Cortex of kidney (tissue), 1 donor: ENCODE measurements around the gene RAVER1.
"Not testable (repeated sequence)": the region's sequence is repeated elsewhere in the genome, so short reads cannot be mapped to it uniquely, and the experiment has no call there.

ENCODE experiments used
- DNase-seq: peaks from one replicate; lab custom pipeline; 2025; lab: John Stamatoyannopoulos, UW

The RAVER1 gene

GRCh38 chr19:10291554-10292205 lies 41.6 kb downstream of the RAVER1 start:
- DNase-seq, result no peak

GRCh38 chr19:10290876-10291553 lies 42.3 kb downstream of the RAVER1 start:
- DNase-seq, result no peak

GRCh38 chr19:10290357-10290875 lies 42.9 kb downstream of the RAVER1 start:
- no peak for DNase-seq

GRCh38 chr19:10289836-10290356 lies 43.4 kb downstream of the RAVER1 start, which contains the start of gene ICAM5:
Gene ICAM5 (plus strand): TSS chr19:10289952. CDS start chr19:10290044, 92 bp downstream.
- DNase-seq, result no peak

DNA sequence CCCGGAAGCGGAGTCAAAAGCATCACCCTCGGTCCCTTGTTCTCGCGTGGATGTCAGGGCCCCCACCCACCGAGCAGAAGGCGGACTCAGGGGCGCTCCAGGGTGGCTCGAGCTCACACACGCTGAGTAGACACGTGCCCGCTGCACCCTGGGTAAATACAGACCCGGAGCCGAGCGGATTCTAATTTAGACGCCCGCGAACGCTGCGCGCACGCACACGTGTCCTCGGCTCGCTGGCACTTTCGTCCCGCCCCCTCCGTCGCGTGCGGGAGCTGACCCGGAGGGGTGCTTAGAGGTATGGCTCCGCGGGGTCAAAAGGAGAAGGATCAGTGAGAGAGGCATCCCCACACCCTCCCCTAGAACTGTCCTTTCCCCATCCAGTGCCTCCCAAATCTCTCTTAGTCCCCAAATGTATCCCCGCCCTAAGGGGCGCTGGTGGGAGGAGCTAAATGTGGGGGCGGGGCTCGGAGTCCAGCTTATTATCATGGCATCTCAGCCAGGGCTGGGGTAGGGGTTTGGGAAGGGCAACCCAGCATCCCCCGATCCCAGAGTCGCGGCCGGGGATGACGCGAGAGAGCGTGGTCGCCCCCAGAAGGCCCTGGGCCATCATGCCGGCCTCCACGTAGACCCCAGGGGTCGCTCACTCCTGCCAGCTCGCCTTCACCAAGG lies 44.0 kb downstream of the RAVER1 start:
- DNase-seq, result no peak

DNA sequence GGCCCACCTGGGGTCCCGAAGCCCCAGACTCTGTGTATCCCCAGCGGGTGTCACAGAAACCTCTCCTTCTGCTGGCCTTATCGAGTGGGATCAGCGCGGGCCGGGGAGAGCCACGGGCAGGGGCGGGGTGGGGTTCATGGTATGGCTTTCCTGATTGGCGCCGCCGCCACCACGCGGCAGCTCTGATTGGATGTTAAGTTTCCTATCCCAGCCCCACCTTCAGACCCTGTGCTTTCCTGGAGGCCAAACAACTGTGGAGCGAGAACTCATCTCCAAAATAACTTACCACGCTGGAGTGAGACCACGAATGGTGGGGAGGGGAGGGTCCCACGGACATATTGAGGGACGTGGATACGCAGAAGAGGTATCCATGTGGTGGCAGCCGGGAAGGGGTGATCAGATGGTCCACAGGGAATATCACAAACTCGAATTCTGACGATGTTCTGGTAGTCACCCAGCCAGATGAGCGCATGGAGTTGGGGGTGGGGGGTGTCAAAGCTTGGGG lies 44.6 kb downstream of the RAVER1 start:
- DNase-seq, result no peak

GRCh38 chr19:10286803-10287737 lies 46.3 kb downstream of the RAVER1 start, which contains the start of gene ICAM4:
Gene ICAM4 (plus strand): TSS chr19:10286955. CDS start chr19:10287013, 58 bp downstream.
- DNase-seq, result no peak

DNA sequence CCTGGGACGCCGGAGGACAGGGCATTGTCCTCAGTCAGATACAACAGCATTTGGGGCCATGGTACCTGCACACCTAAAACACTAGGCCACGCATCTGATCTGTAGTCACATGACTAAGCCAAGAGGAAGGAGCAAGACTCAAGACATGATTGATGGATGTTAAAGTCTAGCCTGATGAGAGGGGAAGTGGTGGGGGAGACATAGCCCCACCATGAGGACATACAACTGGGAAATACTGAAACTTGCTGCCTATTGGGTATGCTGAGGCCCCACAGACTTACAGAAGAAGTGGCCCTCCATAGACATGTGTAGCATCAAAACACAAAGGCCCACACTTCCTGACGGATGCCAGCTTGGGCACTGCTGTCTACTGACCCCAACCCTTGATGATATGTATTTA lies 47.9 kb downstream of the RAVER1 start:
- DNase-seq, result no peak

DNA sequence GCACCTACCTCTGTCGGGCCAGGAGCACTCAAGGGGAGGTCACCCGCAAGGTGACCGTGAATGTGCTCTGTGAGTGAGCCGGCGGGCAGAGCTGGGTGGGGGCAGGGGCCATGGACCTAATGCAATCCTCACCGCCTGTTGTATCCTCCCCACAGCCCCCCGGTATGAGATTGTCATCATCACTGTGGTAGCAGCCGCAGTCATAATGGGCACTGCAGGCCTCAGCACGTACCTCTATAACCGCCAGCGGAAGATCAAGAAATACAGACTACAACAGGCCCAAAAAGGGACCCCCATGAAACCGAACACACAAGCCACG lies 48.4 kb downstream of the RAVER1 start:
- DNase-seq, result no peak

GRCh38 chr19:10284065-10284959 lies 49.0 kb downstream of the RAVER1 start:
- DNase-seq, result no peak

- no peak for DNase-seq
These were observed 49.8 kb downstream of the RAVER1 start for GRCh38 chr19:10283301-10284064.

DNA sequence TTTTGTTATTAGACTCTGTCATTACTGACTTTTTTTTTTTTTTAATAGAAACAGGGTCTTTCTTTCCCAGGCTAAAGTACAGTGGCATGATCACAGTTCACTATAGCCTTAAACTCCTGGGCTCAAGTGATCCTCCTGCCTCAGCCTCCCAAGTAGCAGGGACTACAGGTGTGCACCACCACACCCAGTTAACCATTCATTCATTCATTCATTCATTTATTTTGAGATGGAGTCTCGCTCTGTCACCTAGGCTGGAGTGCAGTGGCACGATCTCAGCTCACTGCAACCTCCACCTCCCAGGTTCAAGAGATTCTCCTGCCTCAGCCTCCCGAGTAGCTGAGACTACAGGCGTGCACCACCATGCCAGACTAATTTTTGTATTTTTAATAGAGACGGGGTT lies 51.3 kb downstream of the RAVER1 start:
- DNase-seq, result not testable (repeated sequence)

DNA sequence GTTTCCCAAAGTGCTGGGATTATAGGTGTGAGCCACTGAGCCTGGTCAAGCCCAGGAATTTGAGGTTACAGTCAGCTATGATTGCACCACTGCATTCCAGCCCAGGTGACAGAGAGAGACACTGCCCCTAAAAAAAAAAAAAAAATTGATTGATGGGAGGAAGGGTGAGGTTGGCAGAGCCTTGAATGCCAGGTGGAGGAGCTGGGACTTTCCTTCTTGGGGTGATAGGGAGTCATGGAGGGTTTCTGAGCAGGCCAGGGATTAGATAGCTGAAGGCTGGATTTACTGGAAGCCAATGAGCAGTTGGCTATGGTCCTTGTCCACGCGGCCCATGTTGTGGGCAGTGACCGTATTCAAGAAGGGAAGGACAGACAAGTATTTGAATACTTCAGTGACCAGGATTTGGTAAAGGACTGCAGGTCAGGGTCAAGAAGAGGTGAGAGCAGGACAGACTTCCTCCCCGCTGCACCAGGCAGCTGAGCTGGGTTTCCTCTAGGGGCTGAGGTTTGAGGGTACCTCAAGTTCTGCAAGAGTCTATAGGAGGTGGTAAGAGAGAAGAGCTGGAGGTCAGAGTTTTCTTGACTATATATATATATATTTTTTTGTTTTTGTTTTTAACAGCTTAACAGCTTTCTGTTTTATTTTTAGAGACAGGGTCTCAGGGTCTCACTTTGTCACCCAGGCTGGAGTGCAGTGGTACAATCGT lies 53.4 kb downstream of the RAVER1 start:
- DNase-seq, result no peak

- no peak for DNase-seq
These were observed 54.4 kb downstream of the RAVER1 start for GRCh38 chr19:10278935-10279334.

GRCh38 chr19:10277795-10278589 lies 55.3 kb downstream of the RAVER1 start:
- no peak for DNase-seq

GRCh38 chr19:10274589-10274988 lies 58.7 kb downstream of the RAVER1 start:
- DNase-seq, result no peak

GRCh38 chr19:10271543-10272086 lies 61.7 kb downstream of the RAVER1 start:
- no peak for DNase-seq
